Duodenal mucosa (tissue), 2 donors: ENCODE measurements around the gene FBH1.

Source experiments
- H3K27ac ChIP-seq: one replicate; pipeline ENCODE4 v1.7.0; 2013; ENCODE audit warnings: low read depth, low read length
- H3K27me3 ChIP-seq, 2 donors: one replicate each; pipeline ENCODE4 v1.7.0; 2013; ENCODE audit warnings: low read length in 2 of 2, control low read depth in 1 of 2; ENCODE audit not compliant: insufficient read depth in 2 of 2, control insufficient read depth in 1 of 2
- H3K36me3 ChIP-seq, 2 donors: one replicate each; pipeline ENCODE4 v1.7.0; 2013; ENCODE audit warnings: low read length in 2 of 2, control low read depth in 1 of 2; ENCODE audit not compliant: insufficient read depth in 2 of 2, control insufficient read depth in 1 of 2
- H3K4me1 ChIP-seq, 2 donors: one replicate each; pipeline ENCODE4 v1.7.0; 2013; ENCODE audit warnings: low read length in 2 of 2, control low read depth in 1 of 2; ENCODE audit not compliant: insufficient read depth in 2 of 2, control insufficient read depth in 1 of 2
- H3K4me3 ChIP-seq, 2 donors: one replicate each; pipeline ENCODE4 v1.7.0; 2013; ENCODE audit warnings: low read length in 2 of 2, low read depth in 1 of 2
- H3K9ac ChIP-seq, 2 donors: one replicate each; pipeline ENCODE4 v1.7.0; 2013; ENCODE audit warnings: low read length in 2 of 2, low read depth in 1 of 2
- H3K9me3 ChIP-seq, 2 donors: one replicate each; pipeline ENCODE4 v1.7.0; 2013; ENCODE audit warnings: low read length in 2 of 2, control low read depth in 1 of 2; ENCODE audit not compliant: control insufficient read depth in 1 of 2

The FBH1 gene

GRCh38 chr10:5970527-5970926, 80.5 kb downstream of the FBH1 start:
- Histone ChIP-seq H3K9me3 (no peaks in the 10 kb centered on the region), H3K27me3 (no peaks in the 10 kb centered on the region), H3K4me1 (peaks cover 33% of the 10 kb centered on the region in 2 donors), H3K9ac (no peak overlapping the region), H3K4me3 (no peak overlapping the region), H3K36me3 (peaks cover 5 to 13% of the 10 kb centered on the region in 2 donors), H3K27ac (no peak overlapping the region)

GRCh38 chr10:5971315-5971832, 81.3 kb downstream of the FBH1 start:
- H3K9me3 ChIP-seq = no peaks in the 10 kb centered on the region
- peak overlapping the region; percentile 25 to 36 for H3K4me3 ChIP-seq
- no peaks in the 10 kb centered on the region for H3K27me3 ChIP-seq
- peak overlapping the region; percentile 48 for H3K27ac ChIP-seq
- peaks cover 0 to 8% of the 10 kb centered on the region in 2 donors for H3K36me3 ChIP-seq
- H3K9ac ChIP-seq = peak overlapping the region in 1 of 2 donors; percentile 40
- peaks cover 33 to 39% of the 10 kb centered on the region in 2 donors for H3K4me1 ChIP-seq

GRCh38 chr10:5971886-5972285, 81.8 kb downstream of the FBH1 start:
- Histone ChIP-seq H3K27ac (peak overlapping the region; percentile 48), H3K9ac (peak overlapping the region in 1 of 2 donors; percentile 40), H3K27me3 (no peaks in the 10 kb centered on the region), H3K36me3 (peaks cover 0 to 8% of the 10 kb centered on the region in 2 donors), H3K4me3 (peak overlapping the region; percentile 25 to 36), H3K4me1 (peaks cover 33 to 40% of the 10 kb centered on the region in 2 donors), H3K9me3 (no peaks in the 10 kb centered on the region)

- Histone ChIP-seq H3K4me3 (no peak overlapping the region), H3K9ac (no peak overlapping the region), H3K4me1 (peaks cover 33 to 40% of the 10 kb centered on the region in 2 donors), H3K27ac (no peak overlapping the region), H3K27me3 (no peaks in the 10 kb centered on the region), H3K36me3 (peaks cover 0 to 6% of the 10 kb centered on the region in 2 donors), H3K9me3 (no peaks in the 10 kb centered on the region)
Measured at GRCh38 chr10:5973069-5973468, 83.0 kb downstream of the FBH1 start.

GRCh38 chr10:5975641-5976473, 85.8 kb downstream of the FBH1 start:
- peak overlapping the region; percentile 90 for H3K27ac ChIP-seq
- H3K36me3 ChIP-seq = no peaks in the 10 kb centered on the region
- H3K4me1 ChIP-seq = peaks cover 20 to 37% of the 10 kb centered on the region in 2 donors
- peak overlapping the region; percentile 94 to 99 for H3K9ac ChIP-seq
- no peaks in the 10 kb centered on the region for H3K27me3 ChIP-seq
- H3K9me3 ChIP-seq = no peaks in the 10 kb centered on the region
- H3K4me3 ChIP-seq = peak overlapping the region; percentile 83 to 99

GRCh38 chr10:5976512-5977470, 86.7 kb downstream of the FBH1 start:
- Histone ChIP-seq H3K27ac (peak overlapping the region; percentile 90), H3K9ac (peak overlapping the region; percentile 94 to 99), H3K27me3 (no peaks in the 10 kb centered on the region), H3K4me3 (peak overlapping the region; percentile 83 to 99), H3K36me3 (no peaks in the 10 kb centered on the region), H3K4me1 (peaks cover 11 to 28% of the 10 kb centered on the region in 2 donors), H3K9me3 (no peaks in the 10 kb centered on the region)

GRCh38 chr10:5977471-5978229, 87.6 kb downstream of the FBH1 start, which contains the start of gene IL15RA:
Gene IL15RA, minus strand, starts transcription at chr10:5977543. Its CDS starts 51 bp downstream, at chr10:5977492.
- H3K27me3 ChIP-seq = no peaks in the 10 kb centered on the region
- no peaks in the 10 kb centered on the region for H3K9me3 ChIP-seq
- peak within 1 kb of the TSS; percentile 83 to 99 for H3K4me3 ChIP-seq
- H3K27ac ChIP-seq = peak within 1 kb of the TSS; percentile 90
- H3K4me1 ChIP-seq = peaks cover 7 to 20% of the 10 kb centered on the region in 2 donors
- H3K9ac ChIP-seq = peak within 1 kb of the TSS; percentile 94 to 99
- no peaks in the 10 kb centered on the region for H3K36me3 ChIP-seq

- Histone ChIP-seq H3K9ac (peak overlapping the region; percentile 94 to 99), H3K4me3 (peak overlapping the region; percentile 83 to 99), H3K27ac (peak overlapping the region; percentile 90), H3K4me1 (peaks cover 7 to 20% of the 10 kb centered on the region in 2 donors), H3K36me3 (no peaks in the 10 kb centered on the region), H3K9me3 (no peaks in the 10 kb centered on the region), H3K27me3 (no peaks in the 10 kb centered on the region)
Measured at GRCh38 chr10:5978230-5978489, 88.1 kb downstream of the FBH1 start.

- Histone ChIP-seq H3K9ac (no peak overlapping the region), H3K27ac (no peak overlapping the region), H3K9me3 (no peaks in the 10 kb centered on the region)
Measured at GRCh38 chr10:5981529-5981928, 91.5 kb downstream of the FBH1 start.

More at GRCh38 chr10:5981529-5981928, 91.5 kb downstream of the FBH1 start:
- Histone ChIP-seq H3K36me3 (no peaks in the 10 kb centered on the region), H3K4me1 (peaks cover 3 to 5% of the 10 kb centered on the region in 2 donors), H3K4me3 (no peak overlapping the region), H3K27me3 (no peaks in the 10 kb centered on the region)
